Mucosa of descending colon (tissue), 3 donors: ENCODE data around the gene SIAH3. TPM values are rescaled to one million over a fixed set of nuclear protein-coding genes. Genes with fewer than 3 reads are reported as not detected.

Experiments
- ATAC-seq: fragments of 200-7000 bp; cut with Tn5 transposase; one replicate; pipeline ENCODE4 v1.9.1; 2020; ENCODE audit warnings: mild to moderate bottlenecking, moderate library complexity
- DNase-seq, 3 donors: peaks; one replicate each; pipeline ENCODE4 v3.0.0-alpha.2; 2020
- H3K36me3 ChIP-seq: fragments of 200-600 bp; one replicate; pipeline ENCODE4 v1.8.0; 2021; ENCODE audit warnings: low read depth, mild to moderate bottlenecking
- H3K4me1 ChIP-seq: fragments of 200-600 bp; one replicate; pipeline ENCODE4 v1.8.0; 2021; ENCODE audit warnings: low read depth, mild to moderate bottlenecking
- H3K4me3 ChIP-seq: fragments of 200-600 bp; one replicate; pipeline ENCODE4 v1.8.0; 2021; ENCODE audit warnings: mild to moderate bottlenecking
- H3K9me3 ChIP-seq: fragments of 200-600 bp; one replicate; pipeline ENCODE4 v1.8.0; 2021; ENCODE audit warnings: mild to moderate bottlenecking
- intact Hi-C, 2 donors: fragments of 100-400 bp; cut with DNase I in 1 of 2; cut with micrococcal nuclease in 1 of 2; formaldehyde crosslinking; loops; one replicate each; pipeline versions ENCODE4 v1.11.0 to v1.11.1; 2022; cut with DNase I, micrococcal nuclease
- total RNA-seq, 3 donors: library from RNA; stranded (reverse); fragmentation: NEBNext Ultra II Directional in 2 of 3; extraction: Animal tissue kit (Norgen Biotek cat#: 25700) in 2 of 3; gene quantifications; one replicate each; pipeline versions ENCODE4 v1.2.1 to v1.2.4, GENCODE V29; 2021 to 2023
- TF ChIP-seq, protein P1 (sequence below): fragments of 200-600 bp; IDR thresholded peaks from one replicate; pipeline ENCODE4 v1.8.0; 2022; ENCODE audit warnings: antibody characterized with exemption, mild to moderate bottlenecking
- donor health status: DM: no; HTN: no; CAD: no; lungs with moderate emphysema.
- donor health status: DM: no; HTN: no; CAD: no.
- donor health status: DM: no; HTN: yes; CAD: no.

The SIAH3 gene
- total RNA-seq, 3 donors from 2014 or later: 0.05 to 0.06 (median 0.06) TPM

DNA sequence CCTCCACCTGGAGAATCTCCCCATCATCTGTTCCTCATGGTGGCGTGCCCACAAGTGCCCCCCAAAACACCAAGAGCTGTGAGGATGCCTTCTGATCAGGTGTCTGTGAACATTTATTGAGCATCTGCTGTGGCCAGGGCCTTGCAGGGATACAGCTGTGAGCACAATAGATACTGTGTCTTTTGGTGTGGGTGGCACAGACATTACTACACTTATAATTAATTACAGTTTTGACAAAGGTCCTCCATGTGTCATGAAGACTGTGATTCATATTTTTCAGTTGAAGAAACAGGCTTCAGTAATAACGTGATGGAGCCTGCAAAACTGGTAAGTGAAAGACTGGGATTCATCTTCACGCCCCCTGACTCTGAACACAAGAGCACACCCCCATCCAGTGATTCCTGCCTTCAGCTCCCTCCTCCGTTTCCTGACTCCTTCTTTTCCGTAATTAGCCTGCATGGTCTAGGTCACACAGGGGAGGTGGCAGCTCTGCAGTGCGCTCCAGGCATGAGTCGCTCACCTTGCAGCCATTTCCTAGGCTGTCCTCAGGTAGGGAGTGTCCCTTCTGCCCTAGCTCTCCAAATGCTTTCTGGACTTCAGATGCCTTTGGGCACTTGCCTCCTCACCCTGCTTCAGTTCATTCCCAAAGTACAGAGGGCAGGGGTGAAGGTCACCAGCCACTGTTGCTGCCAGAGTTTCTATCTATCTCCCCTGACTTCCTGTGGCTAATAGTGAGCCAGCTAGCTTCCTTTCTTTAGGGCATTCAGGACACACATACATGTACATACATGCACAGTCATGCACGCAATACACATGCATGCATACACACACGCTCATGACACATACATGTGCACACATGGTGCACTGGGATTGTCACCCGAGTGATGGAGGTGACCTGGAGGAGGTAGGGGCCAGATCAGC is 66.5 kb downstream of the SIAH3 start:
- Histone ChIP-seq H3K36me3 (no peaks in the 10 kb centered on the region), H3K9me3 (no peaks in the 10 kb centered on the region), H3K4me1 (peaks cover 10% of the 10 kb centered on the region), H3K4me3 (no peak overlapping the region)
- TF ChIP-seq, protein P1, sequence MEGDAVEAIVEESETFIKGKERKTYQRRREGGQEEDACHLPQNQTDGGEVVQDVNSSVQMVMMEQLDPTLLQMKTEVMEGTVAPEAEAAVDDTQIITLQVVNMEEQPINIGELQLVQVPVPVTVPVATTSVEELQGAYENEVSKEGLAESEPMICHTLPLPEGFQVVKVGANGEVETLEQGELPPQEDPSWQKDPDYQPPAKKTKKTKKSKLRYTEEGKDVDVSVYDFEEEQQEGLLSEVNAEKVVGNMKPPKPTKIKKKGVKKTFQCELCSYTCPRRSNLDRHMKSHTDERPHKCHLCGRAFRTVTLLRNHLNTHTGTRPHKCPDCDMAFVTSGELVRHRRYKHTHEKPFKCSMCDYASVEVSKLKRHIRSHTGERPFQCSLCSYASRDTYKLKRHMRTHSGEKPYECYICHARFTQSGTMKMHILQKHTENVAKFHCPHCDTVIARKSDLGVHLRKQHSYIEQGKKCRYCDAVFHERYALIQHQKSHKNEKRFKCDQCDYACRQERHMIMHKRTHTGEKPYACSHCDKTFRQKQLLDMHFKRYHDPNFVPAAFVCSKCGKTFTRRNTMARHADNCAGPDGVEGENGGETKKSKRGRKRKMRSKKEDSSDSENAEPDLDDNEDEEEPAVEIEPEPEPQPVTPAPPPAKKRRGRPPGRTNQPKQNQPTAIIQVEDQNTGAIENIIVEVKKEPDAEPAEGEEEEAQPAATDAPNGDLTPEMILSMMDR: no peak
- DNase-seq (no peak), ATAC-seq (no peak)
- intact Hi-C loops: no loop called here

DNA sequence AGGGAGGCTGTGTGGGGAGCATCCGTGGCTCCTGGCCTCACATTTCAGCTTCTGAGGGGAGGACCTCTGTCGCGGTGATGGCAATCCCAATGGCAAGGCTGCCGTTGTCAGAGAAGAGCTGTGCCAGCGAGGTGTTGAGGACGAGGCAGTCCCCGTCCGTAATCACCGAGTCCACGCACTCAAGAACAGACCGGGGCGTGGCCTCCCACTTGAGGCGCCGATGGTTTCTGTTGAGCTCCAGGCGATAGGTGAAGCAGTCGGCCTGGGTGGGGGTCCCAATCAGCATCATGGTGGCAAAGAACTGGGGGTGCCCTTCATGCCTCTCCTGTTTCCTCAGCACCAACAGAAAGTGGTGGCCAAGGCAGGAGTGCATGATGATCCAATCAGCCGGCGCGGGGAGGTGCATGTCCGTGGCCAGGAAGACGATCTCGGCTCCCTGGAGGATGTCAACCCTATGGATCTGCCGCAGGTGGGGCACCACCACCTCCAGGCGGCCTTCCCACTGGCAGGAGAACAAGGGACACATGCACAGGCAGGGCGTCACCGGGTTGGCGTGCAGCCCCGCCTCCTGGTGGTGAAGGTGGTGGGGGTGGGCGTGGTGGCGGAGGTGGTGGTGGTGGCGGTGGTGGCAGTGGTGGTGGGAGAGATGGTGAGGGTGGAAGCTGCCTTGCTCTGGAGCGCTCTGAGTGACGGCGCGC is 68.1 kb downstream of the SIAH3 start:
- ATAC-seq: no peak
- DNase-seq: no peak
- intact Hi-C loops: no loop called here
- TF ChIP-seq, protein P1: no peak
- Histone ChIP-seq H3K9me3 (no peaks in the 10 kb centered on the region), H3K36me3 (no peaks in the 10 kb centered on the region), H3K4me3 (no peak overlapping the region), H3K4me1 (peaks cover 10% of the 10 kb centered on the region)

DNA sequence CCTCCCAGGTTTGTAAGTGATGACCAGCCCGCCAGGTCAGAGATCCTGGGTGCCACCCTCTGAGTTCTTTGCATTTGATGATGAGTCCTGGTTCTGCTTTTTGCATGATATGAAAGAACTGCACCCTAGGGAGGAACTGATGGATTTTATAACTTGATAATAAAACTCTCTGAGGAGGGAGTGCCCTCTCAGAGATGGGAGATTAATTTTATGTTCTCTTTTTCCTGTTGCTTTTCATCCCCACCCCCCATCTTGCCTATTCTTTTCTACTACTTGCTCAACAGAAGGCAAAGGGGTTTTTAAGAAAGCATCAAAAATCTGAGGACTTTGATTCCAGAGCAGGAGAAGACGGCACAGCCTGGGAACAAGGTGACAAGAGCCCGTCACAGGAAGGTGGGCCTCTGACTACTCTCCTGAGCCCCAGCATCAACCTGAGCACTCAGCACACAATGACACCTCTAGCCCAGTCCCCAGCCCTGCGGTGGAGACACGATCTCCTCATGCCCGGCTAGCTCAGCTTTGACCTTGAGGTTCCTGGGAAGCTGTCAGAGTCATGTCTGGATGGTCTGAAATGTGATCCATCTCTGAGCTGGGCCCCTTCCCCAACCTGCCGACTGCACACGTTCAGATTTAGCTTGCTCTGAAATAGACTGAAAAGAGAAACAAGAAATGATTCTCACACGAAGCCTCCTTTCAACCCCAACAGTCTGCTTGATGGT is 69.1 kb downstream of the SIAH3 start:
- Histone ChIP-seq H3K9me3 (no peaks in the 10 kb centered on the region), H3K36me3 (no peaks in the 10 kb centered on the region), H3K4me1 (peaks cover 10% of the 10 kb centered on the region), H3K4me3 (no peak overlapping the region)
- DNase-seq (peak in 1 of 3 donors; percentile 23), ATAC-seq (peak; percentile 77)
- TF ChIP-seq, protein P1: no peak
- intact Hi-C loops: no loop called here

DNA sequence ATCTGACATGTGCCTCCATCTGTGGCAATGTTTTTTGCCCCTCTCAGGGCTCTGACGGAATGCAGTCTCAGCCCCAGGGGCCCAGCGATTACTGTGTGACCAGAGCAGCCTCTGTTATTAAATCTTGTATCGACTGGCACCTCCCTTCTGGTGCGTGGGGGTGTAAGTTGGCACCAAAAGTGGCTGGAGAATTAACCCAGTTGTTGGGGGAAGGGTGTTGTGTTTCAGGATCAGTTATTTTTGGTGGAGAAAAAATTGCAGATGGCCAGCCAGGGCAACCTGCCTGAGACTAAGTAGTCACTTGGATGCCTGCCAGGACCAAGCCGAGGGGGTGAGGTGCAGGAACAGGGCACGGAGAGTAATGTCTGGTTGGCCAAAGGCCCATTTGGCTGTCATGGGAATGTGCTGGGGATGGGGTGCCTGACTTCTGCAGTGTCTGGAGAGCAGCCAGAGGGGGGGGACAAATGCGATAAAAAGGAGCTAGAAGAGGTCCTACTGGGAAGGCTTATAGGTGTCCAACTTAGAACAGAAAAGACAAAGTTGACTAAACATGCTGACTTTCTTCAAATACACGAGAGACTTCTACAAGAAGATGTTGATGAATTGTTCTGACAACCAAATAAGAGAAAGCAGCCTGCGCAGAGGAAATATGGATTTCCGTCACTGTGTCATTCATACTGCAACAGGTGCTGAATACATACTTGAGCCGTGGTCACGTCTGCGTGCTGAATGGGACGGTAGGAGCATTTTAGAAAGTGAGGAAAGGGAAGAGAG is 69.8 kb downstream of the SIAH3 start:
- ATAC-seq: peak; percentile 68
- peak; percentile 48 to 68 (median 51) for DNase-seq
- peaks cover 10% of the 10 kb centered on the region for H3K4me1 ChIP-seq

More for the DNA sequence above, 69.8 kb downstream of the SIAH3 start:
- intact Hi-C loops: no loop called here
- Histone ChIP-seq H3K9me3 (no peaks in the 10 kb centered on the region), H3K36me3 (no peaks in the 10 kb centered on the region), H3K4me3 (no peak overlapping the region)
- TF ChIP-seq, protein P1: no peak
